GM06990 (cell line): Measurements from ENCODE around the gene COL4A1.

Experiments used
- DNase-seq: peaks from one replicate; pipeline ENCODE4 v3.0.0-alpha.2; 2011; ENCODE audit not compliant: insufficient read length; ENCODE audit errors: extremely low read depth
- H3K27me3 ChIP-seq: replicated peaks from 2 replicates; pipeline ENCODE4 v1.6.0; 2011; ENCODE audit warnings: low read length; ENCODE audit not compliant: control insufficient read depth, insufficient read depth
- H3K36me3 ChIP-seq: 2 replicates; pipeline ENCODE4 v1.5.1; 2011; ENCODE audit warnings: low read length; ENCODE audit not compliant: control insufficient read depth, insufficient read depth
- H3K4me3 ChIP-seq: replicated peaks from 2 replicates; pipeline ENCODE4 v1.5.1; 2011; ENCODE audit warnings: low read depth, mild to moderate bottlenecking, control low read depth, low read length
- TF ChIP-seq, protein P1 (sequence below): IDR thresholded peaks from 2 replicates; pipeline ENCODE4 v1.5.1; 2011; ENCODE audit warnings: low read length, control low read depth, mild to moderate bottlenecking, inconsistent platforms; ENCODE audit not compliant: insufficient read depth, poor library complexity, severe bottlenecking

Gene COL4A1

DNA sequence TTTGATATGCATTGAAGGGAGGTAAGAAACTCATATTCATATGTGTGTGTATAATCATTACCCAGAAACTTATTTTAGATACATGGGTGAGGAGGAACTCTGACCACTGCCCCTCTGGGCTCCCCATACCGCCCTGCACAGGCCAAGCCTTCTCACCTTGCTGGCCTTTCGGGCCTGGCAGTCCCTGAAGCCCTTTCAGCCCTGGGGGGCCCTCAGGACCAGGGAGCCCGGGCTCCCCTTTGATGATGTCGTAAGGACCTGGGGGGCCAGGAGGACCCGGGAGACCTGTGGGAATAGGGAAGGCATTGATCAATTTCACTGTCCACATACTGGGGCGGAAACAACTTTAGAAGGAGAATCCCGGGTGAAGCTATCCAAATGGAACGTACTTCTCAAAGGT, 142.3 kb downstream of the COL4A1 start:
- no peak for DNase-seq
- TF ChIP-seq, protein P1, sequence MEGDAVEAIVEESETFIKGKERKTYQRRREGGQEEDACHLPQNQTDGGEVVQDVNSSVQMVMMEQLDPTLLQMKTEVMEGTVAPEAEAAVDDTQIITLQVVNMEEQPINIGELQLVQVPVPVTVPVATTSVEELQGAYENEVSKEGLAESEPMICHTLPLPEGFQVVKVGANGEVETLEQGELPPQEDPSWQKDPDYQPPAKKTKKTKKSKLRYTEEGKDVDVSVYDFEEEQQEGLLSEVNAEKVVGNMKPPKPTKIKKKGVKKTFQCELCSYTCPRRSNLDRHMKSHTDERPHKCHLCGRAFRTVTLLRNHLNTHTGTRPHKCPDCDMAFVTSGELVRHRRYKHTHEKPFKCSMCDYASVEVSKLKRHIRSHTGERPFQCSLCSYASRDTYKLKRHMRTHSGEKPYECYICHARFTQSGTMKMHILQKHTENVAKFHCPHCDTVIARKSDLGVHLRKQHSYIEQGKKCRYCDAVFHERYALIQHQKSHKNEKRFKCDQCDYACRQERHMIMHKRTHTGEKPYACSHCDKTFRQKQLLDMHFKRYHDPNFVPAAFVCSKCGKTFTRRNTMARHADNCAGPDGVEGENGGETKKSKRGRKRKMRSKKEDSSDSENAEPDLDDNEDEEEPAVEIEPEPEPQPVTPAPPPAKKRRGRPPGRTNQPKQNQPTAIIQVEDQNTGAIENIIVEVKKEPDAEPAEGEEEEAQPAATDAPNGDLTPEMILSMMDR = no peak
- no peaks in the 10 kb centered on the region for H3K36me3 ChIP-seq
- H3K4me3 ChIP-seq = no peak overlapping the region
- H3K27me3 ChIP-seq = peaks cover 3% of the 10 kb centered on the region; the same call in 1 of the 2 replicates

DNA sequence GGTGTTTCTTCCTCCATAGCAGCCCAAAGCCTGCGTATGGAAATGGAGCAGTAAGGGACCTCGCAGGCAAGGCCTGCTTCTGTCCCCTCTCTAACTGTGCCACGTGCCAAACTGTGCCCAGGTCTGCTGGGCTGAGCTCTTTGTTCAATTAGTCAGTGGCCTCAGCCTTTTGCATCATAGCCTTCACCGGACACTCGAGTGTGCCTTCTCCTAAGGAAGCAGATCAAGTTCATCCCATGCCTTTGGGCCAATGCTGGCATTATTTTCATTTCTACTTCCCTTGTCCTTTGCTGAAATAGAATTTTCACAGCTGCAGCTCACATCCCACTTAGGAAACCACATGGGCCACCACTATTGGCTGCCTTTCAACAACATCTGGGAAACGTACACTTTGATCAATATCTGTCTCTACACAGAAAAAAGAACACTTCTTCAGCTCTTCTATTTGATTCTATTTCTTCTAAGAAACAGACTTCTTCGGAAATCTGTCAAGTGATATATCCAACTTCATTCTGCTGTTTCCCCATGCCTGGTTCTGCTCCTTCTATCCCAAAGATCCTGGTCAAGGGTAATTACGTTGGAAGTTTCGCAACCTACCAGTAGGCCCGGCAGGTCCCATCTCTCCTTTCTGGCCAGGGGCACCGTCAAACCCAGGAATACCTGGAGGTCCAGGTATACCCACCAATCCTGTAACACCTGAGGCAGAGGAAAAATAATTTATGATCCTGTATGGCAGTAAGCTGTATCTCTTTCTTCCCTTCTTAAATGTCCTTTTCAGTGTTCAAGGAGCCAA, 143.9 kb downstream of the COL4A1 start:
- Histone ChIP-seq H3K27me3 (peaks cover 3% of the 10 kb centered on the region; the same call in 1 of the 2 replicates), H3K4me3 (no peak overlapping the region), H3K36me3 (no peaks in the 10 kb centered on the region)
- no peak for DNase-seq
- TF ChIP-seq, protein P1 = no peak

DNA sequence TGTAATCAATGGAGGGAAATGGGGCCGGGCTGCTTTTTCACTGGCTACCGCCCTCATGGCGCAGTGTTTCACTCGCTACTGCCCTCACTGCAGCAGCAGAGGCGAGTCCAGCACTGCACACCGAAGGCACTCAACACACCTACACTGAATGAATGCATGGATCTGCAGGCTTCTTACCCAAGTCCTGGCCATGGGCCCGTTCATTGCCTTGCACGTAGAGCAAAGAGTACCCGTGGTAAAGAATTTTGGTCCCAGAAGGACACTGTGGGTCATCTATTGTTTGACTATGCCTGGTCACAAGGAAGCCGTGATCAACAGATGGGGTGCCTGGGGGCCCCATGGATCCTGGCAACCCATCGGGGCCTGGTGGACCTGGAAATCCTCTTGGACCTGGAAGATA, 144.9 kb downstream of the COL4A1 start:
- TF ChIP-seq, protein P1 = no peak
- no peak for DNase-seq
- Histone ChIP-seq H3K27me3 (peaks cover 1% of the 10 kb centered on the region; the same call in 1 of the 2 replicates), H3K36me3 (no peaks in the 10 kb centered on the region), H3K4me3 (no peak overlapping the region)

DNA sequence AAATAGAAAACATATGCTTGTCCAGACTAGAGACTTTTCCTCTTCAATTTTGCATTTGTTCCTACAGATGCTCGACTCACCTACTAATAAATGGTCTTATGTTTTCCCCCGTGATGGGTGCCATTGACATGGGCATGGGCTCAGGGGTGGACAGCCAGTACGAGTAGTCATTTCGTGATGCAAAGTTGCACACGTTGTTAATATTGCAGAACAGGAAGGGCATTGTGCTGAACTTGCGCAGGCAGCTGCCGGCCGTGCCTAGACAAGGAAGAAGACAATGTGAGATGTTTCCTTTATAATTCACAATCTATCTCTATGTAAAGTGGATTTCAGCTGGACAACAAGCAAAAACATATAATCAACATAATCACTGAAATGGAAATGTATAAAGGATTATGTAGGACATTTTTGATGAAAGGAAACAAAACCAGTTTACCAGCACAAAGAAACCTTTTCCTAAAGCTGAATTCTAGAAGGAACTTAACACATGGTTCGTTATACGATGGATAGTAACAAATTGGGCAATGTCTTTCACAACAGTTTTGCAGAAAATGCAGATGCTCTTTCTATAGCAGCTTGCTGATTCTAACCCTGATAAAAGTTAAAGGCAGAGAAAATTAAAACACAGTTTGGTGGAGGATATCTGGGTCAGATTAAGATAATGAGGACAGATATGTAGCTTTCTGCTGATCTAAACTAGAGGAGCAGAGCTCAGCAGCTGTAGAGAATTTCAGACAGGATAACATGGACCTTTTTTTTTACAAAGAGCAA, 145.7 kb downstream of the COL4A1 start:
- DNase-seq = no peak
- TF ChIP-seq, protein P1 = no peak
- no peaks in the 10 kb centered on the region for H3K36me3 ChIP-seq
- peaks cover 1% of the 10 kb centered on the region; the same call in 1 of the 2 replicates for H3K27me3 ChIP-seq
- no peak overlapping the region for H3K4me3 ChIP-seq

DNA sequence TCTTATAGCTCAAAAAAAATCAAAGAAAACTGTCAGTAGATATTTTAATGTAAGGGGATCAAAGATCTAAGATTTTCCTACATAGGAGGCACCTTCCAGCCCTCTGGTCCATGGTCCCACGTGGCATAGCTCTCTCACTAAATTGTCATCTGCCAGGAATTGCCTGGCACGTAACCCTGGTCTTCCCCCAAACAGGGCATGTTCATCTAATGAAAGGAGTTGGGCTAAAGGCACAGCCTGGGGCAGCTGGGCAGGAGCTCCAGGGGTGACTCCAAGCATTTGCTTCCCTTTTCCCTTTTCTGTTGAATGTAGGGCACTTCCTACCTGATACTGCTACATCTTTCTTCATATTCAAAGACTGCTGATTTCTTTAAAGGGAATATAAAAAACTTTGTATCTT, 148.7 kb downstream of the COL4A1 start:
- Histone ChIP-seq H3K36me3 (no peaks in the 10 kb centered on the region), H3K27me3 (peaks cover 1% of the 10 kb centered on the region; the same call in 1 of the 2 replicates), H3K4me3 (no peak overlapping the region)
- DNase-seq = no peak
- TF ChIP-seq, protein P1 = no peak
